ENCODE results near the gene COG4. TPM values are rescaled to one million over a fixed set of nuclear protein-coding genes. Genes with fewer than 3 reads are reported as not detected.
"Not testable (repeated sequence)": the region's sequence is repeated elsewhere in the genome, so short reads cannot be mapped to it uniquely, and the experiment has no call there.

COG4 gene
- total RNA-seq, 3 donors from 2014 or later (not counting 1 experiment from before 2014, with no cell fraction given): 29.5 to 44.4 (median 31.6) TPM

DNA sequence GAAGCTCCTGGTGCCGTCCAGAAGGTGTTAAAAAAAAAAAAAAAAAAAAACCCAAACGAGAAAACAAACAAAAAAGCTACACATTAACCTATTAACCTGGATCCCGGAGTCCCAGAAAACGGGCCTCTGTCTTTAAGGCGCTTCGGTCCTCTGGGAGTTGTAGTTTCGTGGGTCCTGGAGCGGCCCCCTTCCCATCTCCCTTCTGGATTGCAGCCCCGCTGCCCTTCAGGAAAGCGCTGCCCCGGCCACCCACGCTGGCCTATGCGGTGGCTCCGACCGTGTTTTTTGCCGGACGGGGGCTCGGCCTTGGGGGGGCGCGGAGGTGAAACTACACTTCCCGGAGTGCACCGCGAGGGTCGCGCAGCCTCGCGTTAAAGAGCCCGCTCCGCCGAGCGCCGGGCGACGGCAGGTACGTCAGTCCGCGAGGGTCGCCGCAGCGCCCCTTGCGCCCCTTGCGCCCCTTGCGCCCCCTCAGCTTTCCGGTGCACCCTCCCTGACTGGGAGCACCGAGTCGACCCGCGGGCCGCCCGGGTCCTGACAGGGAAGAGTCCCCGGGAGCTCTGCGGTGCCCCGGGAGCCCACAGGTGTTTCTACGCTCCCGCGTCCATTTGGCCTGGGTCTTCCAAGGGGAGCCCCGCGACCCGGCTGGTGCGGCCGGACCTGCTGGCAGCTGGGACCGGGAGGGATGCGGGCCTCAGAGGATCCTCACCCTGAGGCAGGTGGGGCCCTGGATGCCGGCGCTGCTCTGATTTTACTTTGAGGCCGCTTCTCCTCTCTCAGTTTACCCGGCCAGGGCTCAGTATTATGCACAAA is 68.9 kb downstream of the COG4 start, which contains the start of gene FCSK:
Gene FCSK (plus strand): TSS at position 374 of the 813 bp plus-strand sequence. CDS start 8,596 bp downstream, outside the sequence.
- no peaks in the 10 kb centered on the region for H3K27me3 ChIP-seq (ENCODE audit: control insufficient read depth, insufficient read depth, low read length)
- H3K4me1 ChIP-seq (ENCODE audit: control insufficient read depth, insufficient read depth, low read length): peaks cover 21% of the 10 kb centered on the region
- TF ChIP-seq, protein P1, sequence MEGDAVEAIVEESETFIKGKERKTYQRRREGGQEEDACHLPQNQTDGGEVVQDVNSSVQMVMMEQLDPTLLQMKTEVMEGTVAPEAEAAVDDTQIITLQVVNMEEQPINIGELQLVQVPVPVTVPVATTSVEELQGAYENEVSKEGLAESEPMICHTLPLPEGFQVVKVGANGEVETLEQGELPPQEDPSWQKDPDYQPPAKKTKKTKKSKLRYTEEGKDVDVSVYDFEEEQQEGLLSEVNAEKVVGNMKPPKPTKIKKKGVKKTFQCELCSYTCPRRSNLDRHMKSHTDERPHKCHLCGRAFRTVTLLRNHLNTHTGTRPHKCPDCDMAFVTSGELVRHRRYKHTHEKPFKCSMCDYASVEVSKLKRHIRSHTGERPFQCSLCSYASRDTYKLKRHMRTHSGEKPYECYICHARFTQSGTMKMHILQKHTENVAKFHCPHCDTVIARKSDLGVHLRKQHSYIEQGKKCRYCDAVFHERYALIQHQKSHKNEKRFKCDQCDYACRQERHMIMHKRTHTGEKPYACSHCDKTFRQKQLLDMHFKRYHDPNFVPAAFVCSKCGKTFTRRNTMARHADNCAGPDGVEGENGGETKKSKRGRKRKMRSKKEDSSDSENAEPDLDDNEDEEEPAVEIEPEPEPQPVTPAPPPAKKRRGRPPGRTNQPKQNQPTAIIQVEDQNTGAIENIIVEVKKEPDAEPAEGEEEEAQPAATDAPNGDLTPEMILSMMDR (IDR thresholded peaks at IDR 0.05): no peak
- H3K27ac Mint-ChIP-seq: peak within 1 kb of the TSS; percentile 83 to 92
- WGBS (ENCODE audit: insufficient coverage): under 1% methylated on average over 67 of the region's 67 CpGs
- peaks cover 10 to 20% of the 10 kb centered on the region in 2 donors for H3K4me1 Mint-ChIP-seq
- intact Hi-C loops (cut with micrococcal nuclease): loop anchor here (1.0 to 5.0 kb wide), 3 partner anchors 15 to 73 kb away; partner anchors contain the start of gene ST3GAL2
- H3K4me3 Mint-ChIP-seq: peak within 1 kb of the TSS; percentile 95
- H3K36me3 ChIP-seq (ENCODE audit: control insufficient read depth, insufficient read depth, low read length): no peaks in the 10 kb centered on the region
- peak; percentile 87 to 94 (median 92) for ATAC-seq
- no peaks in the 10 kb centered on the region for H3K36me3 Mint-ChIP-seq
- DNase-seq: peak; percentile 68 to 84
- H3K27me3 Mint-ChIP-seq (ENCODE audit: low read depth in 2 of 2): no peaks in the 10 kb centered on the region
- peak within 1 kb of the TSS; percentile 73 for H3K4me3 ChIP-seq (ENCODE audit: low read length)
- H3K27ac ChIP-seq (ENCODE audit: low read length): peak within 1 kb of the TSS; percentile 89
- no peaks in the 10 kb centered on the region for H3K9me3 ChIP-seq (ENCODE audit: control insufficient read depth, insufficient read depth, low read length)
- no peaks in the 10 kb centered on the region for H3K9me3 Mint-ChIP-seq

DNA sequence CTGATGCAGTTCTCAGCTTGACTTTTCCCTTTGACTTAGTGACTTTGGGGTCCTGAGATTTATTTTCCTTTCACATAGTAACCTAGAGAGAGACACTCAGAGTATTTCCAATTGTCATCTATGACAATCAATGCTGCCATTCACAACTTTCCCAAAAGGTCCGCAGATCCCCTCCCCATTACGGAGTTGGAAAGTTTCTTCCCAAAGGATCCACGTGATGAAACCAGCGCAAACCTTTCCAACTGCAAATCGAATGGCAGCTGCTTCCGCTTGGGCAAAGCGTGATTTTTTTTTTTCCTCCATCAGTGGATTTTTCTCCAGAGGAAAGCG is 69.5 kb downstream of the COG4 start:
- H3K36me3 ChIP-seq (ENCODE audit: control insufficient read depth, insufficient read depth, low read length): no peaks in the 10 kb centered on the region

DNA sequence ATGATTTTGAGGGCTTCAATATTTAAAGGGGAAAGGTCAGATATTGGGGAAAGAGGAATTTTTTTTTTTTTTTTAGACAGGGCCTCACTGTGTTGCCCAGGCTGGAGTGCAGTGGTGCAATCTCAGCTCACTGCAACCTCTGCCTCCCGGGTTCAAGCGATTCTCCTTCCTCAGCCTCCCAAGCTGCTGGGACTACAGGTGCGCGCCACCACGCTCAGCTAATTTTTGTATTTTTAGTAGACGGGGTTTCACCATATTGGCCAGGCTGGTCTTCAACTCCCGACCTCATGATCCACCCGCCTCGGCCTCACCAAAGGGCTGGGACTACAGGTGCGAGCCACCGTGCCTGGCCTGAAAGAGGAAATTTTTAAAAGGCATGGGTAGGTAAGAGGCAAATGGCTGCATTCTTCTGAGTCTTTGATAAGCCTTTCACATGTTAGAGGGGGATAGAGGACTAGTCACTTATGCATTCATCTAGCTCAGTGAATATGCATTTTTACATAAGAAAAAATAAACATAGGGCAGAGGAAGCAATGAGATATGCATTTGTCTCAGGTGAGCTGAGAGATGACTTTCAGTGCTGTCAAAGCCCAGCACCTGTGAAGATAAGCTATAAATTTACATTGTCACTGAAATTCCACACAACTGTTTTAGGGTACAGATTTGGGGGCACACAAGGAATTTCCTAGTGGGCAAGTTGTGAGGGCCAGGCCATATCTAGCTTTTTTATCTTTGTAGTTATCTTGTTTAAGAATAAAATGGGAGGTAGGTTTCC is 70.0 kb downstream of the COG4 start:
- intact Hi-C loops (cut with micrococcal nuclease): loop anchor here (5.0 kb wide), 1 partner anchor 51 kb away; no protein-coding TSS in a partner anchor
- H3K36me3 ChIP-seq (ENCODE audit: control insufficient read depth, insufficient read depth, low read length): no peaks in the 10 kb centered on the region

More for the DNA sequence above, 69.5 kb downstream of the COG4 start:
- Histone ChIP-seq H3K27me3 (ENCODE audit: control insufficient read depth, insufficient read depth, low read length) (no peaks in the 10 kb centered on the region), H3K9me3 (ENCODE audit: control insufficient read depth, insufficient read depth, low read length) (no peaks in the 10 kb centered on the region), H3K4me3 (ENCODE audit: low read length) (peak overlapping the region; percentile 73), H3K4me1 (ENCODE audit: control insufficient read depth, insufficient read depth, low read length) (peaks cover 21% of the 10 kb centered on the region), H3K27ac (ENCODE audit: low read length) (peak overlapping the region; percentile 89)
- H3K4me3 Mint-ChIP-seq: peak overlapping the region; percentile 95
- ATAC-seq (no peak), DNase-seq (no peak)
- no peaks in the 10 kb centered on the region for H3K27me3 Mint-ChIP-seq (ENCODE audit: low read depth in 2 of 2)
- H3K4me1 Mint-ChIP-seq: peaks cover 10 to 20% of the 10 kb centered on the region in 2 donors
- 1% methylated on average over 8 of the region's 8 CpGs for WGBS (ENCODE audit: insufficient coverage)
- TF ChIP-seq, protein P1 (IDR thresholded peaks at IDR 0.05): no peak
- no peaks in the 10 kb centered on the region for H3K36me3 Mint-ChIP-seq
- peak overlapping the region; percentile 83 to 92 for H3K27ac Mint-ChIP-seq
- intact Hi-C loops (cut with micrococcal nuclease): loop anchor here (1.0 to 5.0 kb wide), 3 partner anchors 15 to 73 kb away; partner anchors contain the start of gene ST3GAL2
- no peaks in the 10 kb centered on the region for H3K9me3 Mint-ChIP-seq

DNA sequence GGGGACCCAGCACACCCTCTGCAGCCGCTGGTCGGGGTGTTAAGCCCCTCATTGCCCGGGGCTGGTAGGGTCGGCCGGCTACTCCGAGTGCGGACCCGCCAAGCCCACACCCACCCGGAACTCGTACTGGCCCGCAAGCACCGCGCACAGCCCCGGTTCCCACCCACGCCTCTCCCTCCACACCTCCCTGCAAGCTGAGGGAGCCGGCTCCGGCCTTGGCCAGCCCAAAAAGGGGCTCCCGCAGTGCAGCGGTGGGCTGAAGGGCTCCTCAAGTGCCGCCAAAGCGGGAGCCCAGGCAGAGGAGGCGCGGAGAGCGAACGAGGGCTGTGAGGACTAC is 72.4 kb downstream of the COG4 start:
- not testable (repeated sequence) for H3K9me3 ChIP-seq (ENCODE audit: control insufficient read depth, insufficient read depth, low read length); ATAC-seq; H3K9me3 Mint-ChIP-seq; H3K27me3 Mint-ChIP-seq (ENCODE audit: low read depth in 2 of 2); H3K27ac Mint-ChIP-seq; H3K4me3 ChIP-seq (ENCODE audit: low read length); H3K4me3 Mint-ChIP-seq; H3K36me3 ChIP-seq (ENCODE audit: control insufficient read depth, insufficient read depth, low read length); H3K36me3 Mint-ChIP-seq; H3K27me3 ChIP-seq (ENCODE audit: control insufficient read depth, insufficient read depth, low read length); DNase-seq; H3K27ac ChIP-seq (ENCODE audit: low read length)
- WGBS (ENCODE audit: insufficient coverage): 61% methylated on average over 23 of the region's 25 CpGs
- peaks cover 21% of the 10 kb centered on the region for H3K4me1 ChIP-seq (ENCODE audit: control insufficient read depth, insufficient read depth, low read length)
- intact Hi-C loops (cut with micrococcal nuclease): loop anchor here (5.0 kb wide), 1 partner anchor 49 kb away; no protein-coding TSS in a partner anchor
- H3K4me1 Mint-ChIP-seq: peaks cover 7 to 20% of the 10 kb centered on the region in 2 donors

More for the DNA sequence above, 70.0 kb downstream of the COG4 start:
- DNase-seq: no peak
- peak overlapping the region; percentile 83 to 92 for H3K27ac Mint-ChIP-seq
- no peaks in the 10 kb centered on the region for H3K27me3 Mint-ChIP-seq (ENCODE audit: low read depth in 2 of 2)
- over 99% methylated on average over 11 of the region's 11 CpGs for WGBS (ENCODE audit: insufficient coverage)
- H3K36me3 Mint-ChIP-seq: no peaks in the 10 kb centered on the region
- H3K27me3 ChIP-seq (ENCODE audit: control insufficient read depth, insufficient read depth, low read length): no peaks in the 10 kb centered on the region
- TF ChIP-seq, protein P1 (IDR thresholded peaks at IDR 0.05): no peak
- no peak for ATAC-seq
- H3K4me3 ChIP-seq (ENCODE audit: low read length): peak overlapping the region; percentile 73
- H3K27ac ChIP-seq (ENCODE audit: low read length): peak overlapping the region; percentile 89
- H3K9me3 ChIP-seq (ENCODE audit: control insufficient read depth, insufficient read depth, low read length): no peaks in the 10 kb centered on the region
- no peaks in the 10 kb centered on the region for H3K9me3 Mint-ChIP-seq
- H3K4me3 Mint-ChIP-seq: peak overlapping the region; percentile 95
- peaks cover 10 to 20% of the 10 kb centered on the region in 2 donors for H3K4me1 Mint-ChIP-seq
- peaks cover 21% of the 10 kb centered on the region for H3K4me1 ChIP-seq (ENCODE audit: control insufficient read depth, insufficient read depth, low read length)

DNA sequence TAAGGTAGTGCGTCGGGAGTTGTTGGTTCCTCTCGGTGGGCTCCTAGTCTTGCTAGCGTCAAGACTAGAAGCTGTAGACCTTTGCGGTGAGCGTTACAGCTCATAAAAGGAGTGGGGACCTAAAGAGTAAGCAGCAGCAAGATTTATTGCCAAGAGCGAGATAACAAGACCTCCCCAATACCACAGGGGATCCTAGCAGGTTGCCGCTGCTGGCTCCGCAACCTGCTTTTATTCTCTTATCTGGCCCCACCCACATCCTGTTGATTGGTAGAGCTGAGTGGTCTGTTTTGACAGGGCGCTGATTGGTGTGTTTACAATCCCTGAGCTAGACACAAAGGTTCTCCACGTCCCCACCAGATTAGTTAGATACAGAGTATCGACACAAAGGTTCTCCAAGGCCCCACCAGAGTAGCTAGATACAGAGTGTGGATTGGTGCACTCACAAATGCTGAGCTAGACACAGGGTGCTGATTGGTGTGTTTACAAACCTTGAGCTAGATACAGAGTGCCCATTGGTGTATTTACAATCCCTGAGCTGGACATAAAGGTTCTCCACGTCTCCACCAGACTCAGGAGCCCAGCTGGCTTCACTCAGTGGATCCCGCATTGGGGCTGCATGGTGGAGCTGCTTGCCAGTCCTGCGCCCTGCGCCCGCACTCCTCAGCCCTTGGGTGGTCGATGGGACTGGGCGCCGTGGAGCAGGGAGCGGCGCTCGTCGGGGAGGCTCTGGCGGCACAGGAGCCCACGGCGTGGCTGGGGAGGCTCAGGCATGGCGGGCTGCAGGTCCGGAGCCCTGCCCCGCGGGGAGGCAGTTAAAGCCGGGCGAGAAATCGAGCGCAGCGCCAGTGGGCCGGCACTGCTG is 73.0 kb downstream of the COG4 start:
- H3K27me3 ChIP-seq (ENCODE audit: control insufficient read depth, insufficient read depth, low read length); H3K27me3 Mint-ChIP-seq (ENCODE audit: low read depth in 2 of 2); H3K4me3 Mint-ChIP-seq; ATAC-seq; H3K36me3 ChIP-seq (ENCODE audit: control insufficient read depth, insufficient read depth, low read length); H3K4me3 ChIP-seq (ENCODE audit: low read length); H3K9me3 Mint-ChIP-seq; H3K27ac ChIP-seq (ENCODE audit: low read length); H3K36me3 Mint-ChIP-seq; H3K27ac Mint-ChIP-seq; DNase-seq; H3K9me3 ChIP-seq (ENCODE audit: control insufficient read depth, insufficient read depth, low read length): not testable (repeated sequence)
- intact Hi-C loops (cut with micrococcal nuclease): loop anchor here (5.0 kb wide), 1 partner anchor 48 kb away; no protein-coding TSS in a partner anchor
- peaks cover 5 to 20% of the 10 kb centered on the region in 2 donors for H3K4me1 Mint-ChIP-seq
- H3K4me1 ChIP-seq (ENCODE audit: control insufficient read depth, insufficient read depth, low read length): peaks cover 17% of the 10 kb centered on the region
- WGBS (ENCODE audit: insufficient coverage): 84% methylated on average over 32 of the region's 37 CpGs
